ENCODE data around the gene IRF2.
A peak's percentile ranks its signal among the peaks of the same experiment; 100 is the strongest.
"Not testable (repeated sequence)": the region's sequence is repeated elsewhere in the genome, so short reads cannot be mapped to it uniquely, and the experiment has no call there.

The IRF2 gene

GRCh38 chr4:184361443-184361842, 112.9 kb downstream of the IRF2 start:
- peak; percentile 74 for DNase-seq

DNA sequence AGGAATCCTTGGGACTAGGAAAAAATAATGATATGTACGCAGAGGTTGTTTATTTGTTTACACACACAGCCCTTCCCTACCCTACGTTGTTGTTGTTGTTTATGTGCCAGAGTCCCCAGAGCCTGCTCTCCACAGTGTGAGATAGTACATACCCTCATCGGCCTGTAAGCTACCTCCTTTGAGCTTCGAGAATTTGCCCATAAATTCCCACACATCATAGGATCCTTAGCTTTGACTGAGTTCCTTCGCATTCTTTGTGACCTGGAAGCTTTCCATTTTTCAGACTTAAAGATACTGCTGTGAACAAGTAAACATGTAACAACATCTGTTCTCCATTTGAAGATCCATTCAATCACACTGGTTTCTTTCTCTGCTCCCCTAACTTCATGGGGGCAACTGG, 114.5 kb downstream of the IRF2 start:
- DNase-seq = peak; percentile 42

DNA sequence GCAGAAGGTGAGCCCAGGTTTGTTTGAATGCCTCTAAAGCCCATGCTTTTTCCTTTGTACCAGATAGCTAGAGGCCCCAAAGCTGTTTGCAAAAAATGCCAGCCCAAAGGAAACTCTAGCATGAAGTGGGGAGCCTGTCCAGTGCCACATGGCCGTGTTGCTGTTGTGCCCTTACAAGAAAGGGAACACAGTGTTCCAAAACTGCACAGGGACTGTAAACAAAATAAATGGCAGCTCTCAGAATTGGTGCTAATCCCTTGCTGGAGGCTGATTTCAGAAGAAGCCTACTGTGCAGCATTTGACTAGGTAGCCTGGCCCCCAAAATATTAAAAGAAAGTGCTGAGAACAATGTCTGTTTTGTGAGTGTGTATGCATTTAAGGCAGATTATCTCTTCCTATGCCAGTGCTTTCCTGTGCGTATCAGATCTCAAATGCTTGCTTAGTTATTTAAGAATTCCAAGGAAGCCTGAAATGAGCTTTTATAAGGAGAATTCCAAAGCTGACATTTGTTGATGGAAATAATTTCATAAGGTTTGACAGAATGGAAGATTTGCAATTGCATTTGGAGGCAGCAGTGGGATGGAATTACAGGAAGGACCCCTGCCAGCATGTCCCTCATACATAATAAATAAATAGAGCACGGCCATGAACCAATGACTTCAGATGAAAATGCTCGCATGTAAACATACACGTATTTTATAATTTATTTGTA, 115.7 kb downstream of the IRF2 start:
- DNase-seq = no peak

GRCh38 chr4:184357772-184358171, 116.6 kb downstream of the IRF2 start:
- DNase-seq = no peak

GRCh38 chr4:184357165-184357564, 117.2 kb downstream of the IRF2 start:
- DNase-seq = no peak

DNA sequence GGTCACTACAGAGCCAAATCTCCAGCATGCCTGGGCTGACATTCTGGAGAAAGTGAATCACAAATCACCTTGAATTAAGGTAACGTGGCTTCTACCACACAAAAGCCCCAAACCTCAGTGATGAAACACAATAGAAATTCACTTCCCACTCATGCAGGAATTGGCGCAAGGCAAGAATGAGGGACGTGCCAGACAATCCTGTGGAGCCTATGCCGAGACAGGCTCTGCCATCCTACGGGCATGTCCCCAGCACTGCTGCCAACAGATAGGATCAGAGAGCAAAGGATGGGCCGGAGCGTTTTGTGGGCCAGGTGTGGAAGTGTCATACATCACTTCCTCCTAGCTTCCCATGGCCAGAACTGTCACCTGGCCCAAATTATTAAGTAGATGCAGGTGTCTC, 118.0 kb downstream of the IRF2 start:
- no peak for DNase-seq

GRCh38 chr4:184355857-184356256, 118.5 kb downstream of the IRF2 start:
- no peak for DNase-seq

GRCh38 chr4:184355111-184355604, 119.2 kb downstream of the IRF2 start:
- DNase-seq = peak; percentile 90

DNA sequence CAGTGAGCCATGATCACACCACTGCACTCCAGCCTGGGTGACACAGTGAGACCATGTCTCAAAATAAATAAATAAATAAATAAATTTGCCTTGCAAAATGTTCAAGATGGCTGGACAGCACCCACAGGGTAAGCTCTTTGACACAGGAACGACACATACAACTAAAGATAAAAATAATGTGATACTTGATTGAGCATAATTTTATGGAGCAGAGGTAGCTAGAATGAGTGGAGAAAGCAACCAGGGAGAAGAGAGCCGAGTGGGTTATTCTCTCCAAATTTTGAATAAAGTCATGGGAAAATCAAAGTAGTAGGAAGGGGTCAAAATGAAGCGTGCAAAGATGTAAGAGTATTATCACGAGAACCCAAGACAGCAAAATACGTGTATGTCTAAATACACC, 121.5 kb downstream of the IRF2 start:
- DNase-seq = no peak

GRCh38 chr4:184351560-184352451, 122.5 kb downstream of the IRF2 start:
- no peak for DNase-seq

DNA sequence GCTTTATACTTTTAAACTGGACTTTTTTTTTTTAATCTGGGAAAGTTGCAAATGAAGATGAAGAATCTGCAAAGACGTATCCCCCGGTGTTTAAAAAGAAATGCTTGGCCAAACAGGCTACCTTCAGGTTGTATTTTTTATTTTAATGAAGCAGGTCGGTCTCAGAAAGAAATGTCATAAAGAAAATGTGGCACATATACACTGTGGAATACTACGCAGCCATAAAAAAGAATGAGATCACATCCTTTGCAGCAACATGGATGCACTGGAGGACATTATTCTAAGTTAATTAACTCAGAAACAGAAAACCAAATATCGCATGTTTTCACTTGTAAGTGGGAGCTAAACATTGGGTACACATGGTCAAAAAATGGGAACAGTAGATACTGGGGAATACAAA, 123.4 kb downstream of the IRF2 start:
- DNase-seq = no peak

- DNase-seq = no peak
Measured at GRCh38 chr4:184350213-184350817, 124.0 kb downstream of the IRF2 start.

- no peak for DNase-seq
Measured at GRCh38 chr4:184349283-184350039, 124.9 kb downstream of the IRF2 start.

- DNase-seq = no peak
Measured at GRCh38 chr4:184348311-184349233, 125.8 kb downstream of the IRF2 start.

GRCh38 chr4:184347251-184348239, 126.8 kb downstream of the IRF2 start:
- no peak for DNase-seq

DNA sequence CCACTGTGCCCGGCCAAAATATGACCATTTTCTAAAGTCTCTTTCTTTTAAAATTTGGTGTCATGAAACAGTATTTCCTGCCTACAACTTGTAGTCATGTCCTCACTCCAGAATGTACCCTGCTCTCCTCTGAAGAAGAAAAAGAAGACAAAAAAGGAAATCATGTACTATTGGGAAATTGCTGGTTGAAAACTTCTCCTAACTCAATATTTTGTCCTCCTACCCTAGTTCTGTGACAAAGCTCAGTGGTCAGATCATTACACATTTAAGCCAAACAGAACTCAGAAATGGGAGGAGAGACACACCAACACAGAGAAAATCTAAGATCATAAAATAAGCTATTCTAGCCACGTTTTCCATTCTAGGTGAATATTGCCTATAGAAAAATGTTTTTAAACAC, 127.7 kb downstream of the IRF2 start:
- DNase-seq = no peak

GRCh38 chr4:184346273-184346672, 128.1 kb downstream of the IRF2 start:
- not testable (repeated sequence) for DNase-seq

- DNase-seq = no peak
Measured at GRCh38 chr4:184345573-184345922, 128.8 kb downstream of the IRF2 start.

GRCh38 chr4:184344899-184345572, 129.3 kb downstream of the IRF2 start:
- DNase-seq = no peak

- no peak for DNase-seq
Measured at GRCh38 chr4:184344435-184344834, 129.9 kb downstream of the IRF2 start.

Data from fibroblast of skin of scalp (primary cell).